Upper lobe of left lung (tissue), 6 donors: Measurements from ENCODE around the gene PCDH1. TPM values are rescaled to one million over a fixed set of nuclear protein-coding genes. Genes with fewer than 3 reads are reported as not detected.

Experiments used
- ATAC-seq, 2 donors: fragments of 200-7000 bp; cut with Tn5 transposase; one replicate each; pipeline ENCODE4 v1.9.1; 2022; ENCODE audit warnings: mild to moderate bottlenecking in 2 of 2, moderate library complexity in 2 of 2; ENCODE audit not compliant: low FRiP score in 2 of 2
- DNase-seq, 2 donors: peaks; one replicate each; pipeline ENCODE4 v3.0.0-alpha.2; 2019 to 2020
- H3K27ac ChIP-seq, 4 donors: fragments of 200-600 bp; sonication (generic); one replicate each; pipeline ENCODE4 v1.5.1; 2016 to 2019
- H3K27me3 ChIP-seq, 4 donors: fragments of 200-600 bp; sonication (generic); one replicate each; pipeline ENCODE4 v1.5.1; 2017 to 2019
- H3K36me3 ChIP-seq, 4 donors: fragments of 200-600 bp; sonication (generic); one replicate each; pipeline ENCODE4 v1.5.1; 2016 to 2019
- H3K4me1 ChIP-seq, 4 donors: fragments of 200-600 bp; sonication (generic); one replicate each; pipeline ENCODE4 v1.5.1; 2018 to 2019
- H3K4me3 ChIP-seq, 4 donors: fragments of 200-600 bp; sonication (generic); one replicate each; pipeline ENCODE4 v1.5.1; 2017 to 2019; ENCODE audit warnings: mild to moderate bottlenecking in 2 of 4, moderate library complexity in 1 of 4
- H3K9me3 ChIP-seq, 4 donors: fragments of 200-600 bp; sonication (generic); one replicate each; pipeline ENCODE4 v1.5.1; 2018 to 2019
- CTCF ChIP-seq, 6 experiments: fragments of 450-650 bp in 4 of 6; fragments of 200-600 bp in 2 of 6; sonication (generic) in 2 of 6; IDR thresholded peaks; one replicate each; pipeline ENCODE4 v1.5.1; 2016 to 2019; ENCODE audit warnings: antibody characterized with exemption in 6 of 6
- EP300 ChIP-seq, 4 donors: sonication (generic); formaldehyde crosslinking; IDR thresholded peaks; one replicate each; pipeline ENCODE4 v1.5.1; 2017; ENCODE audit warnings: antibody characterized with exemption in 4 of 4, control low read depth in 2 of 4
- POLR2A ChIP-seq, 4 donors: fragments of 450-650 bp; IDR thresholded peaks; one replicate each; pipeline ENCODE4 v1.5.1; 2016 to 2017; ENCODE audit warnings: antibody characterized with exemption in 4 of 4, mild to moderate bottlenecking in 2 of 4
- POLR2AphosphoS5 ChIP-seq, 2 donors: sonication (generic); formaldehyde crosslinking; IDR thresholded peaks; one replicate each; pipeline ENCODE4 v1.5.1; 2017; ENCODE audit warnings: antibody characterized with exemption in 2 of 2
- WGBS, 2 donors: methylation state at CpG; one replicate each; pipeline ENCODE4 v1.1.5; 2017 to 2018; 5-methylcytosine and 5-hydroxymethylcytosine counted together
- total RNA-seq, 6 donors: library from RNA; depleted of rRNA in 4 of 6; stranded (reverse); fragments of >200 nt in 4 of 6; gene quantifications; one replicate each; pipeline versions ENCODE4 v1.1.0 to v1.2.1, GENCODE V29; 2016 to 2021
- donor health status: DM: no; HTN: no; CAD: no; lungs with moderate emphysema.
- donor health status: DM: no; HTN: yes; CAD: no; lungs with severe emphysema.

The PCDH1 gene
- total RNA-seq, 6 donors from 2014 or later: 41.3 to 133 (median 81.6) TPM

GRCh38 chr5:141867651-141868050 lies 10.6 kb downstream of the PCDH1 start:
- Histone ChIP-seq H3K36me3 (peaks cover 3 to 60% (median 47%) of the 10 kb centered on the region in 4 donors), H3K9me3 (no peaks in the 10 kb centered on the region), H3K4me1 (peaks cover 21 to 51% (median 31%) of the 10 kb centered on the region in 4 donors), H3K27me3 (no peaks in the 10 kb centered on the region), H3K4me3 (no peak overlapping the region), H3K27ac (peak overlapping the region in 2 of 4 donors; percentile 20 to 39)
- 66 to 80% methylated on average over 1 to 4 of the region's 4 CpGs for WGBS, 2 donors
- no peak for TF ChIP-seq POLR2A (IDR thresholded peaks at IDR 0.05)
- TF ChIP-seq POLR2AphosphoS5 (IDR thresholded peaks at IDR 0.05): no peak
- TF ChIP-seq CTCF (IDR thresholded peaks at IDR 0.05): no peak
- no peak for TF ChIP-seq EP300 (IDR thresholded peaks at IDR 0.05)
- DNase-seq (no peak), ATAC-seq (no peak)

GRCh38 chr5:141867139-141867538 lies 11.1 kb downstream of the PCDH1 start:
- Histone ChIP-seq H3K27me3 (no peaks in the 10 kb centered on the region), H3K9me3 (no peaks in the 10 kb centered on the region), H3K27ac (peak overlapping the region in 1 of 4 donors; percentile 44), H3K36me3 (peaks cover 3 to 65% (median 49%) of the 10 kb centered on the region in 4 donors), H3K4me3 (no peak overlapping the region), H3K4me1 (peaks cover 19 to 51% (median 26%) of the 10 kb centered on the region in 4 donors)
- 83 to 89% methylated on average over 5 of the region's 5 CpGs for WGBS, 2 donors
- no peak for DNase-seq
- ATAC-seq: no peak
- no peak for TF ChIP-seq CTCF (IDR thresholded peaks at IDR 0.05)
- no peak for TF ChIP-seq EP300 (IDR thresholded peaks at IDR 0.05)
- no peak for TF ChIP-seq POLR2AphosphoS5 (IDR thresholded peaks at IDR 0.05)

GRCh38 chr5:141866096-141866495 lies 12.1 kb downstream of the PCDH1 start:
- WGBS, 2 donors: 29 to 43% methylated on average over 4 to 13 of the region's 13 CpGs
- Histone ChIP-seq H3K4me1 (peaks cover 9 to 40% (median 17%) of the 10 kb centered on the region in 4 donors), H3K9me3 (no peaks in the 10 kb centered on the region), H3K4me3 (no peak overlapping the region), H3K27ac (peak overlapping the region in 3 of 4 donors; percentile 18 to 44 (median 39)), H3K36me3 (peaks cover 3 to 71% (median 51%) of the 10 kb centered on the region in 4 donors), H3K27me3 (no peaks in the 10 kb centered on the region)
- ATAC-seq (peak; percentile 4 to 63), DNase-seq (peak; percentile 86 to 90)
- no peak for TF ChIP-seq POLR2A (IDR thresholded peaks at IDR 0.05)
- peak in 1 of 2 donors; percentile 42 for TF ChIP-seq POLR2AphosphoS5 (IDR thresholded peaks at IDR 0.05)

GRCh38 chr5:141865406-141865805 lies 12.8 kb downstream of the PCDH1 start:
- no peak for TF ChIP-seq POLR2AphosphoS5 (IDR thresholded peaks at IDR 0.05)
- TF ChIP-seq CTCF (IDR thresholded peaks at IDR 0.05): no peak
- no peak for TF ChIP-seq EP300 (IDR thresholded peaks at IDR 0.05)
- no peak for TF ChIP-seq POLR2A (IDR thresholded peaks at IDR 0.05)
- H3K9me3 ChIP-seq: no peaks in the 10 kb centered on the region
- H3K36me3 ChIP-seq: peaks cover 3 to 71% (median 51%) of the 10 kb centered on the region in 4 donors
- no peaks in the 10 kb centered on the region for H3K27me3 ChIP-seq
- no peak overlapping the region for H3K4me3 ChIP-seq
- ATAC-seq (no peak), DNase-seq (no peak)
- peak overlapping the region in 3 of 4 donors; percentile 18 to 44 (median 21) for H3K27ac ChIP-seq
- 83 to 84% methylated on average over 2 of the region's 2 CpGs for WGBS, 2 donors
- peaks cover 7 to 33% (median 11%) of the 10 kb centered on the region in 4 donors for H3K4me1 ChIP-seq

- Histone ChIP-seq H3K36me3 (peaks cover 3 to 71% (median 51%) of the 10 kb centered on the region in 4 donors), H3K4me3 (no peak overlapping the region), H3K27me3 (no peaks in the 10 kb centered on the region), H3K27ac (peak overlapping the region in 2 of 4 donors; percentile 21 to 44), H3K4me1 (peaks cover 2 to 26% (median 8%) of the 10 kb centered on the region in 4 donors), H3K9me3 (no peaks in the 10 kb centered on the region)
- TF ChIP-seq POLR2AphosphoS5 (IDR thresholded peaks at IDR 0.05) (no peak), POLR2A (IDR thresholded peaks at IDR 0.05) (no peak), CTCF (IDR thresholded peaks at IDR 0.05) (no peak), EP300 (IDR thresholded peaks at IDR 0.05) (no peak)
- ATAC-seq (no peak), DNase-seq (no peak)
- WGBS, 2 donors: 91 to 93% methylated on average over 16 to 24 of the region's 24 CpGs
Measured at GRCh38 chr5:141864371-141865370, 13.5 kb downstream of the PCDH1 start.
